IPS-NIHi7 (cell line): Measurements from ENCODE around the gene PNMA6F.

Source experiments
- DNase-seq: peaks from one replicate; pipeline ENCODE4 v3.0.0; 2012; ENCODE audit warnings: mixed read lengths; ENCODE audit errors: extremely low spot score

PNMA6F gene

GRCh38 chrX:153321381-153322124, at the start of gene PNMA6F:
PNMA6F (minus strand) TSS chrX:153321767; CDS start chrX:153320674, 1,093 bp downstream.
- no peak for DNase-seq

GRCh38 chrX:153371256-153371655, 49.7 kb upstream of the PNMA6F start:
- DNase-seq = no peak

- DNase-seq = no peak
Measured at GRCh38 chrX:153370293-153371055, 48.9 kb upstream of the PNMA6F start.

- no peak for DNase-seq
Measured at GRCh38 chrX:153366878-153367538, 45.4 kb upstream of the PNMA6F start.

- DNase-seq = no peak
Measured at GRCh38 chrX:153366119-153366518, 44.6 kb upstream of the PNMA6F start.

GRCh38 chrX:153365670-153366069, 44.1 kb upstream of the PNMA6F start:
- DNase-seq = no peak

GRCh38 chrX:153361781-153362397, 40.3 kb upstream of the PNMA6F start:
- DNase-seq = no peak

GRCh38 chrX:153357877-153358276, 36.3 kb upstream of the PNMA6F start:
- DNase-seq = no peak

GRCh38 chrX:153353416-153353815, 31.8 kb upstream of the PNMA6F start:
- peak; percentile 54 for DNase-seq

GRCh38 chrX:153352858-153353257, 31.3 kb upstream of the PNMA6F start:
- DNase-seq = no peak

- no peak for DNase-seq
Measured at GRCh38 chrX:153351981-153352380, 30.4 kb upstream of the PNMA6F start.

GRCh38 chrX:153349952-153350351, 28.4 kb upstream of the PNMA6F start:
- DNase-seq = no peak

GRCh38 chrX:153348421-153348820, 26.9 kb upstream of the PNMA6F start:
- DNase-seq = no peak

GRCh38 chrX:153347530-153347929, 26.0 kb upstream of the PNMA6F start:
- DNase-seq = no peak

- DNase-seq = no peak
Measured at GRCh38 chrX:153343674-153344073, 22.1 kb upstream of the PNMA6F start.

GRCh38 chrX:153342762-153343558, 21.4 kb upstream of the PNMA6F start:
- DNase-seq = no peak

GRCh38 chrX:153340111-153340510, 18.5 kb upstream of the PNMA6F start:
- no peak for DNase-seq

- no peak for DNase-seq
Measured at GRCh38 chrX:153339662-153340061, 18.1 kb upstream of the PNMA6F start.

- no peak for DNase-seq
Measured at GRCh38 chrX:153338836-153339235, 17.3 kb upstream of the PNMA6F start.

- DNase-seq = no peak
Measured at GRCh38 chrX:153336988-153337387, 15.4 kb upstream of the PNMA6F start.
